ENCODE measurements around the gene INSM1.

The INSM1 gene

DNA sequence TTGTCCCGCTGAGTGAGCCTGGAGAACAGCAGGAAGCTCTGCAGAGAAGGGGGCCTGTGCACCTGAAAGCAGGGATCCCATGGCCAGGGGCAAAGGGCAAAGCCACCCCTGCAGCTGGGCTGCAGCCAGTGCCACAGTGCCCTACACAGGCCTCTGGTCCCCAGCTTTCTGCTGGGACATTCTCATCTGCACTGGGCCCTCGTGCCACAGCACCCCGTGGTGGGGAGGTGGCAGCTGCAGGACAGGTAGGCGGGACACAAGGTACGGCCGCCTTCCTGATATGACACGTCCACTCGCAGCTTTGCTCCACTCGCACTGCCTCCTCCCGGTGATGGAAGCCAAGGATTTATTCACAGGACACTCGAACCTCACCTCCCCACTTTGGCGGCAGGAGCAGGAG lies 27.2 kb downstream of the INSM1 start:
- no peak for DNase-seq (ENCODE audit: low spot score)

DNA sequence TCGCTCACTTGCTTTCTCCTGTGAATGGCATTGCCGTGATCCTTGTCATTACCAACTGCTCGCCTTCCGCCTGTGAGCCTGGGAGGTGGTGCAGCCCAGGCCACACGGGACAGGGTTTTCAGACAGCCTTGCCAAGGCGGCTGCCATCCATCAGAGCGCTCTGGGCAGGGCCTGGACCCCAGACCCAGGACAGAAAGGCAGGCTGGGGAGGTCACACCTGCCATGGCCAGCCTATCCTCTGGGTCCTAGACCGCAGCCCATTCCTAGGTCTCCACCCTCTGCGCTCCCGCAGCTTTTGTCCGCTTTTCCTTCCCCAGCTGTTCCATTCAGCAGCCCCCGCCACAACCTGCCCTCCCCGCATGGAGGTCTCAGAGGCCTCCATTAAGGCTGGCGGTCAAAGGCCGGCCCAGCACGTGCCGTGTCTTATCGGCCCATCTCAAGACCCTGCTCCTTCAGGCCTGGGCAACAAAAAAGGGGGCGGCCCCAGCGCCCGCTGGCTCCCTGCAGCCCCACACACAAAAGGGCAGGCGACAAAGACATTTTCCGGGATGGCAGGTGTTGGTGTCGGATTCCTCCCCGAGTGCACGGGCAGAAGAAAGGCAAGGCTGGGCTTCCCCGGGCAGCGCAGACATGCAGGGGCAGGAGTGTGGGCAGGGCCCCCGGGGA lies 28.1 kb downstream of the INSM1 start:
- DNase-seq (ENCODE audit: low spot score), result no peak

DNA sequence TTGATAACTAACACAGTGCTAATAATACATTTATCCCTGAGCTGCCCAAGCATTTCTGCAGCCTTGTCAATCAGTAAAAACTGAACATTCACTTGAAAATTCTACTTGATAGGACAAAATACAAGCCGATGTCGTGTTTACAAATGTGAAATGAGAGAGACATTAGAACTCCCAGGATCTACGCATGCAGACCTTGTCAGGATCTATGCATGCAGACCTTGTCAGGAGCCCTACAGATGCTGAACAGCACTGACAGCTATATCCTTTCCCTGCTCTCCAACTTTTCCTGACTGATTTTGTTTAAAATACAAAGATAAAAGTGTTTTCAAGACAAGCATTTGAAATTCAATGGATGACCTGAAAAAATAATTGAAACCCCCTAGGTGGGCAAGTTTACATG lies 28.9 kb downstream of the INSM1 start:
- DNase-seq (ENCODE audit: low spot score), result no peak

DNA sequence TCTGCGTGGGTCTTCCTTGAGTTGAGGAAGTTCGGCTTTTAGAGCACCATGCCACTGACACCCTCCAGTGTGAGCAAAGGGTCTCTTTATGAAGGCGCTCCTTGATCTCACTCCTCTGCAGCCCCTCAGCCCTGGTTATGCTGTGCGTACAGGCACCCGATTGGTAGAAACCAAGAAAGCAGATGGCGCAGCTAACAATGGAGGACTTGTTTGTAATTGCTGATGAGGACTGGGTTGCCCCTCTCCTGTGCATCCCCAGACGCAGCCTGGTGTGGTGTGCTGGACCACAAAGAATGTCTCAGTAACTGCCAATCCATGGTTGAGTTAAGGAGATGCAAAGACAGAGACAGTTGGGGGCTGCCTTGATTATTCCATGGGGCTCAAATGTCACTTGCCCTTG lies 30.2 kb downstream of the INSM1 start:
- no peak for DNase-seq (ENCODE audit: low spot score)

DNA sequence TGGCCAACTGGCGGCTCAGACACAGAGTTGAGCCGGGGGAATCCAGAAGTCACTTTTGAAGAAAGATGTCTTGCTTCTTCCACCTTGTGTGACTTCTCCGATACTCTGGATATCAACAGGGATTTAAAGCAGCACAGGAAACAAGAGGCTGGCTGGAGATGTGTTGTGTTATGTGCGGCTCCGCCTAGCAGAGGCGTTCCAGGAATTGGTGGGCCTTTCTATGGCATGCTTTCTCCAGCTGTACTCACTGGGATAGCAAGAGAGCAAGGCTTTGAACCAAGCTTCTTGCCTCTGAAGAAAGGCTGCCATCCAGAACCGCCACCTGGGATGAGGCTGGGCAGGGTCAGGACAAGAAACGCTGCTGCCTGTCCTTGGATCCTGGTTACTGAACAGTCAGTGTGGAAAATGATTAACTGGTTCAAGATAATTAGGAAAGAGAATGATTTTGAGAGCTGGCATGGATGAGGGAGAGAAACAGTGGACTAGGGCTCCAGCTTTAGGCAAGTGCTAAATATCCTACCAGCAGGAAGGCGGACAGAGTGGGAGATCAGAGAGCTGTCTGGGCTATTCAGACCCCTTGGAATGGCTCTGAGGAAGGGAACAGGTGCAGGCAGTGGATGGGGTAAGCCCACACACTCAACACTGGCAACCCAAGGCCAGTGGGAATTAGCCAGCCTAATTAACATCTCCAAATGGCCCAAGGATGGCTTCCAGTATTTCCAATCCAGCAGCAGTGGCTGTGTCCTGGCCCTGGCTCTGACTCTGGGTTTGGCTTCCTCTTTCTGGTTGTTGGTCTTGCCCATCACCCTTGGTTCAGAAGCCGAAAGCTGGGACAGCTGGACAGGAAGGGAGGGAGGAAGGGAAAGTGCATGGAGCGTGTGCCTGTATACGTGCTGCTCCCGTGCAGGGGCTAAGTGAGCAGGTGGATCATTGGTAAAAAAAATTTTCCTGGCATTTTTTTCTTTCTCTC lies 31.9 kb downstream of the INSM1 start:
- DNase-seq (ENCODE audit: low spot score), result no peak

DNA sequence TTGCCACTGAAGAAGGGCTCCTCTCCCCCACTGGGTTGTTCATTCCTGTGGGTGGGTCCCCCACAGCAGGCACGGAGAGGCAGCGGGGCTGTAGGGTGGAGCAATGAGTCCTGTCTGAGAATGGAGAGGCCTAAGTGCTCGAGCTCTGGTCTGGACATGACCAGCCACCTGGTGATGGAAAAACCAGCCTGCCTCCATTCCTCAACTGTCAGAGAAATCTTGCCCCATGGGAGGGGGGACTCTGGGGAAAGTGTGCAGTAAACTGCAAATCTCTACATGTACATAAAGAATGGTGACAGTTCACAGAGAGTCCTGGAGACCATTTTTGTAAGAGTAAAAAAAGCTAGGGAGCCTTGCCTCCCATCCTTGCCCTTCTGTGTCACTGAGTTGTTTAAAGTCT lies 34.1 kb downstream of the INSM1 start:
- DNase-seq (ENCODE audit: low spot score), result no peak

DNA sequence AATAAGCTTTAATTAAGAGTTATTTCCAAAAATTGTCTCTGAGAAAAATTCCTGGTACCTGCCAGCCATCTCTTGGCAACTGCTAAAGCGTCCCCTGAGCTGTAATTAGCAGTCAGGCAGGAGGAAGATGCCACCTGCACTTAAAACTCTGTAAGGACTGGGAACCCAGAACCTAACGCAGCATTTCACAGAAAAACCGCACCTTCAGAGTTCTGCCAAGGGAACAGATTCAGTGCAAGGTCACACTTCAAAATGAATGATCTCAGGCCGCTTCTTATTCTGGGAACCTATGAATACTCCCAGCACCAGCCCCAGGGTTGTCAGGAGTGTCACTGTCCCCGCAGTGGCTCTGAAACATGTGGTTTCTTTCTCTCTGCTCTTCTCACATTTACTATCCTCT lies 36.7 kb downstream of the INSM1 start:
- no peak for DNase-seq (ENCODE audit: low spot score)

DNA sequence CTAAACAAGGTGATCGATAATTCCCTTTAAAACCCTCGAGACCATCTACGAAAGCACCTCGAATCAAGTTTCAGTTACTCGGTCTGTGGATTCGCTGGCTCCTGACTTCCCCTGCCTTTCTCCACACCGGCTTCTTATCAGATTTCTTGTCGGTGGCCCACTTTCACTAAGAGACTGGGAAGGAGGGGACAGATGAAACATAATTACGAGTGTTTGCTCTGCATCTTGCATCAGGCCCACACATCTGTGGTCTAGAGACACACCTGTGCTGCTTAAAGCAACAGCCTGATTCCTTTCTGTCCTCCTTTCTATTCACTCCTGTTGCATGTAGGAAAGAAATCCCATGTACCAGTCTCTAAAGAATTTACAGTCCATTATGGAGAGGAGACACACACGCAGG lies 37.7 kb downstream of the INSM1 start:
- no peak for DNase-seq (ENCODE audit: low spot score)

DNA sequence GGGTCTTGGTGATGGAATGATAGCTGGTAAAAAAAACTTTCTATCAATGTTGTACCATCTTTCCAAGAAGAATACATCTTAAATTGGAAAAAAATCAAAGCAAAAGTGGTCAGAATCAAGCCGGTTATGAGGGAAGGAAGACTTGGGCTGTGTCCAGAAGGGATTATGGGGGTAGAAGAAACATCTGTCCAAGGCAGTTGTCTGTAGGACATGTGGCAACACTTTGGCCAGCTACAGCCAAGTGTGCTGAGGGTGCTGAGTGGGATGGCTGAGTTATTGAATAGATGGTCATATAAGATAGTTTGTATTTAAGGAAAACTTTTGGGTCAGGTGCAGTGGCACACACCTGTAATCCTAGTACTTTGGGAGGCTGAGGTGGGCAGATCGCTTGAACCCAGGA lies 38.4 kb downstream of the INSM1 start:
- no peak for DNase-seq (ENCODE audit: low spot score)

DNA sequence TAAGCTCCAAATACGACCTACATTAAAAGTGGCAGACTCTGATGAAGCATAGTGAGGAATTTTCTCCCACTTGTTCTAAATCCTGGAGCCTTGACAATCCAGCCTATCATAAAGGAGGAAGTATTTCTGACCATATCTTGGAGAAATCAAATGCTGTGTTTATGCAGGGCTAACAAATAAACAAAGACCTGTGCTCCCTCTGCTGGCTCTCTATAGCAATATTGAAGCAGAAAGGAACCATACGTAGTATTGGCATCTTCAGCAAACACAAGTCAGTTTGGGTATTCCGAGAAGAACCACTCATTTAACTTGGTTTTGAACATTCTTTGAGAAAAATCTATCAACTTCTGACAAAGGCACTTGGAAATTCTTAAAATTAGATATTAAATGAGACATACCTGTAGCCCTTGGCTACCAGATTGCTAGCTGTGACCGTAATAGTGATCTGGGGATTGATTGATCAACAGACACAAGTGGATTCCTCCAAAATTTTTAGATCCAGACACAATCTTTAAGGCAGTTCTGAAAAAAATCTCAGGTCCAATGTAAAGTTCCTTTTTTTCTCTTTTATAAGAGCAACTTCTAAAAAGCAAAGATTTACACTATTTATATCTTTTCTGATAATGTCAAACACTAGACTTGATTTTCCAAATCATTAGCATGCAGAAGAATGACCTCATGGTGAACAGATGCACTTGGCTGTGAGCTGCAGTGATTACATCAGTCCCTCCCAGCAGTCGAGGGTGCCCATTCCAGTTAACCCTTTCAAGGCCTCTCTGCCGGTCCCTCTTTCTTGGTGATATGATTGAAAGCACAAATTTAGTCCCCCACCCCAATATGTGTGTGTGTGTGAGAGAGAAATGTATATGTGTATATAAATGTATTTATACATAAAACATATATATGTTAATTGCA lies 40.2 kb downstream of the INSM1 start:
- DNase-seq (ENCODE audit: low spot score), result peak; percentile 80

DNA sequence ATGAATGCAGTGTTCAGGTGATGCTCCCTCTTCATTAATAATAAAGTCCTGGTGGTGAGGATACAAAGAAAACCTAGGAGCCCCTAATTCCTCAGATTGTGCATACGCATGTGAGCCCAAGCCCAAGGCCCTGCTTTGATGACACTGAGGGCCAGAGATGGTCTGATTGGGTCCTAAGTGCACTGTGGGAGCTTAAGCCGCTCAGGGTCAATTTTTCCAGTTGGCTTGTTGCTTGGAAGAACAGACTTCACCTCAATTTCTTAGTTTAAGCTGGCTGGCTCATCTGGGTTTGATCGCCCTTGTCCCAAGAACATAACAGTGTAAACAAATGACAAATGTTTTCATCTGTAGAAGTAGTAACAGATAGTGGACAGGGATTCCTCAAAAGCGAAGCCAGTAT lies 41.4 kb downstream of the INSM1 start:
- no peak for DNase-seq (ENCODE audit: low spot score)

DNA sequence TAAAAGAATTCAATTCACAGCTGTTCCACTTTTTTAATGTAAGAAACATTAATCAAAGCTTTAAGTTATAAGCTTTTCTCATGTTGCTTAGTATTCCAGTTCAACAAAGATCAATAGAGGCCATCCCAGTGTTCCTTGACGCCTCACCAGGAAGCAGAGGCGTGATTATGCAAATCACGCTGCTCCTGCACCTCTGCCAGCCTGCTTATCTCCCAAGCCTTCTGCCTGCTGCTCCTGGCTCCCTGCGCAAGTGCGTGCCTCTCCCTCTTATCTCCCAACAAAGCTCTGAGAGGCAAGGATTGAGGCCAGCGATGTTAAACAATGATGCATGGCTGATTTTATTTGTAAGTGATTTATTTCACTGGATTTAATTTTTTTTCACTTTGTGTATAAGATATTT lies 42.8 kb downstream of the INSM1 start:
- DNase-seq (ENCODE audit: low spot score), result peak; percentile 75

DNA sequence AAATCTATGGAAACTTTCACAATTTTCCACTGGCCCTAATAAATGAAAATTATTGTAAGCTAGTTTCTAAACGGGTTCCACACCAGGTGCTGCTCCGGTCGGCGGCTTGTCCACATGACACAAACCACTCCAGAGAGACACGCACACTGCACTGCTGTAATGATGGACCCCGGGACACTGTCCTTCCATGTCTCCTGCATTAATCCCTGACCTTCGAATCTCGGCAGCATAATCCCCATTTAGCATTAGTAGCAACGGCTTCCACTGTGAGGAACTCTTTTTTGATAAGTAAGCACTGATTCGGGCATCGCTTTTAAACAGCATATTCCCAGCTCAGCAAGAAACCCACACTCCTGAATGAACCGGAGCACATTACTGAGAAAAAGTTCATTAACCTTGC lies 43.5 kb downstream of the INSM1 start:
- no peak for DNase-seq (ENCODE audit: low spot score)

DNA sequence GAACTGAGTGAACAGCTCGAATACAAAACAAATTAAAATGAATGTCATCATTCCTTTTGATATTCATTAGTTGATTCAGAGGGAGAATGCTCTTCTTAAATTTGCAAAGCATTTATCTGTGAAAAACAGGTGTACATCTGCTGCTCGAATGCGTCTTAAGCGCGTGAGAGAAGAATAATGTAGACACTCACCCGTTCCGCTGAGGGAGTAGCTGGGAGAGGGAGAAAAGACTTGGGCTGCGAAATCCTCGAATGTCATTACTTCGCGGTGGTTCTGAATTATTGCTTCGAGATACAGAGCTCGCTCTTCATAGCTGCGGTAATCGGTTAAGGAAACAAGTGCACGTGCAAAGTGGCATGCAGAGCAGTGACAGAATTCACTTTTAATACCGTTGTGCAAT lies 43.9 kb downstream of the INSM1 start:
- DNase-seq (ENCODE audit: low spot score), result no peak

DNA sequence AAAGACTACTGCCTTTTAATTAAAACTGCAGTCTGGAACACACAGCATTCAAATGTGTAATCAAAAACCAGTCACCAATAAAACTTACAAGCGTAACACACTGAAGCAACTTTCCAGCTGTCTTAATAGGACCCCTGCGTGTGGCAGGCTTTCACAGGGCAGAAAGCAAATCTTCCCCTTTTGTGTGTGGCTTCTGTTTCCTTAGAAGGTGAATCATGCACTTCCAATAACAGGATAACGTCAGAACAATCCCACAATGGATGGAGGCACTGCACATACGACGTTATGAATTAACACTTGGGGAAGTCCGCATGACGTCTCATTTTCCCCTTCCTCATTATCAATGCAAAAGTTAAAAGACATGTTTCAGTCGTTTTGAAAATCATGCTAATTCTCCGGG lies 44.8 kb downstream of the INSM1 start:
- DNase-seq (ENCODE audit: low spot score), result no peak

DNA sequence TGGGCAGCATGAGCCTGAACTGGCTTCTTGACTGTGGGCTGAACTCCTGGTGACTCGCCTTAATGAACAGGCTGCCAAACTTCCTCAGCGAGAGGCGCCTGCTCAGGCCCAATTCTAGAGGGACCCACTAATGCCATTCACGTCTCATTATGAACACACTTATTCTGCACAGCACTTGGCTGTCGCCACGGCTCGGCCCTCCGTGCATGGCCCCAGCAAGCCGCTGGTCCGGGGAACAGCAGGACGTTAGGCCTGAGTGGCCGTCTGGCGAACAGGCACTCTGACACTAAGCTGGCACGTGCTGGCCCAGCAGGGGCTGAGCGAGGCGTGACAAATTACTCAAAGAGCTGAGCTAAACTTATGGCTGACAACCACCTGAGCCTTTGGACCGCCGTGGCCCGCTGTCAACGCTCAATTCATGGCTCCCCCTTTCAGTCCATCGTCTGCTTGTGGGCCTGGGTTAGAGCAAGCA lies 45.9 kb downstream of the INSM1 start:
- peak; percentile 38 for DNase-seq (ENCODE audit: low spot score)

DNA sequence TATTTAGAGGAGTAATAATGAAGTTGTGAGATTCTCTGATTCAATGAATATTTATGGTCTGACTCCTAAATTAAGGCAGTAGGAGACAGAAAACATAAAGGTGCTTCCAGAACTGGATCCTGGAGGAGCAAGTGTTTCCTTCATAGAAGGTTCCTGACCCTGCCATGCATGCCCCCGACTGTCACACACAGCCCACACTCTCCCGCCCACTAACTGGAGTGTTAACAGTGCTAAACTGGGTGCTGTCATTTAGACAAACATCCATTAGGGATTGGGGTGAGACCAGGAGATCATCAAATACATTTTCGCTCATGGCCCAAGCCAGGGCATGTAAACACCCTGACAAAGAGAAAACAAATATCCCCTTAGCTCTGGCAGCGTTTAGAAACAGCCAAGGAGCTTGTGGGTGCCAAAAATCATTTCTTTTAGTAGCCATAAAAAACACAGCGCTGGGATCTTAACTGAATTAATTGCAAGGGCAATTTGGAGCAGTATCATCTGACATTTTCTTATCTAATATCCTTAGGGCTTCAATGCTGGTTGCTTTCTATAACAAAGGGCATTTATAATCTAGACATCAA lies 46.8 kb downstream of the INSM1 start:
- no peak for DNase-seq (ENCODE audit: low spot score)

DNA sequence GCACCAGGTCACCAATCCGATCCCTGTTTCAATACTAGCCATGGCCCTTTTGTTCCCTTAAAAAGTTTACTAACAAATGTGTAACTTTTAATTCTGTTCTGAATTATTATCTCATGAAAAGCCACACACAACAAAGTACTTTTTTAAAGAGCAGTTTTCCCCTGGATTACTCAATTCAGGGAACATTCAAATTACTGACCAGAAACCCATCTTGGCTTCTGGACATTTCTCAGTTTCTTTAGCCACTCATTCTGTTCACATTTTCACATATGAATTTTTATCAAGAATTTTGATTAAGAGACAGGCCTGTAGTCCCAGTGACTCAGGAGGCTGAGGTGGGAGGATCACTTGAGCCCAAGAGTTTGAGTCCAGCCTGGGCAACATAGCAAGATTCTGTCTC lies 47.4 kb downstream of the INSM1 start:
- no peak for DNase-seq (ENCODE audit: low spot score)

DNA sequence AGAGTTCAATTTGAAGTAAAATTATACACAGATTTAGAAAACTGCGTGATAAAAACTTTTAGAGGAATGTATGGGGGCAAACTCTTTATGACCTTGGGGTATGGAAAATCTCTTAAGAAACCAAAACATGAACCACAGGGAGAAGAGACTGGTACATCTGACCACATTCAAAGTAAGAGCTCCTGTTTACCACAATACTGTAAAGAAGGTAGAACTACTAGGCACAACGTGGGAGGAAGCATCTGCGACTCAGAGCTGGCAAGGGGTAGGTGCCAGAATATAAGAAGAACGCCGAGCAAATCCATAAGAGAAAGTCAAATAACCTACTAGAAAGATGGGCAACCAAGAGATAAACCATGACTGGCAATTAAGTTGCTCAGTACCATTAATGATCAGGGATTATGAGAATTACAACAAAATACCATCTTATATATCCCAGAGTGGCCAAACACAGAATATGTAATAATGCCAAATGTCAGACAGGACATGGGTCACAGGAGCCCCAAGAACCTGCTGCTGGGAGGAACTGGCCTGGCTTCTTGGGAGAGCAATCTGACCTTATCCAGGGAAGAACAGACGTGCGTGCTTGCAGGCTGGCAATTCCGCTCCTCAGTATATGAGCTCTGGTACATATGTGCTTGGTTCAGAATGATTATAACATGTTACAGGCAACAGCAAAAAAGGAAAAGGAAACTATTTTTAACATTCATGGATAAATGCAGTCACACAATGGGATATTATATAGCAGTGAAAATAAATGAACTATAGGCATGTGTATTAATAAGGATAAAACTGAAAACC lies 50.2 kb downstream of the INSM1 start:
- DNase-seq (ENCODE audit: low spot score), result no peak
